ENCODE measurements around the gene RASSF3. TPM values are rescaled to one million over a fixed set of nuclear protein-coding genes. Genes with fewer than 3 reads are reported as not detected.
A peak's percentile ranks its signal among the peaks of the same experiment; 100 is the strongest.

RASSF3 gene
- total RNA-seq, 2 donors from 2014 or later = 52.6 to 90.3 TPM

GRCh38 chr12:64667793-64668192 is 57.5 kb downstream of the RASSF3 start:
- no peak for DNase-seq
- intact Hi-C loops (cut with DNase I) = no loop called here
- Histone ChIP-seq H3K4me1 (peaks cover 36% of the 10 kb centered on the region), H3K4me3 (no peak overlapping the region), H3K9me3 (no peaks in the 10 kb centered on the region), H3K36me3 (no peaks in the 10 kb centered on the region), H3K9ac (ENCODE audit: low read depth in 2 of 2, low read length in 2 of 2) (no peak overlapping the region), H3K27ac (no peak overlapping the region), H3K27me3 (no peaks in the 10 kb centered on the region)
- TF ChIP-seq CTCF (IDR thresholded peaks at IDR 0.05) = no peak

GRCh38 chr12:64669270-64669842 is 59.1 kb downstream of the RASSF3 start:
- intact Hi-C loops (cut with DNase I) = no loop called here
- Histone ChIP-seq H3K27ac (peak overlapping the region; percentile 84), H3K9me3 (no peaks in the 10 kb centered on the region), H3K9ac (ENCODE audit: low read depth in 2 of 2, low read length in 2 of 2) (peak overlapping the region; percentile 13 to 68), H3K4me3 (no peak overlapping the region), H3K27me3 (no peaks in the 10 kb centered on the region), H3K36me3 (no peaks in the 10 kb centered on the region), H3K4me1 (peaks cover 38% of the 10 kb centered on the region)
- DNase-seq = peak; percentile 60
- no peak for TF ChIP-seq CTCF (IDR thresholded peaks at IDR 0.05)

- no peaks in the 10 kb centered on the region for H3K9me3 ChIP-seq
- H3K27me3 ChIP-seq = no peaks in the 10 kb centered on the region
- peak overlapping the region; percentile 84 for H3K27ac ChIP-seq
- TF ChIP-seq CTCF (IDR thresholded peaks at IDR 0.05) = no peak
- DNase-seq = no peak
- peaks cover 42% of the 10 kb centered on the region for H3K4me1 ChIP-seq
- intact Hi-C loops (cut with DNase I) = no loop called here
- H3K9ac ChIP-seq (ENCODE audit: low read depth in 2 of 2, low read length in 2 of 2) = peak overlapping the region in 1 of 2 donors; percentile 13
- H3K4me3 ChIP-seq = no peak overlapping the region
- H3K36me3 ChIP-seq = no peaks in the 10 kb centered on the region
Measured at GRCh38 chr12:64670019-64670418, 59.7 kb downstream of the RASSF3 start.

- peak overlapping the region; percentile 70 for H3K27ac ChIP-seq
- peaks cover 45% of the 10 kb centered on the region for H3K4me1 ChIP-seq
- H3K4me3 ChIP-seq = no peak overlapping the region
- no peaks in the 10 kb centered on the region for H3K36me3 ChIP-seq
- intact Hi-C loops (cut with DNase I) = no loop called here
- DNase-seq = peak; percentile 57
- no peak for TF ChIP-seq CTCF (IDR thresholded peaks at IDR 0.05)
- no peaks in the 10 kb centered on the region for H3K9me3 ChIP-seq
- H3K27me3 ChIP-seq = no peaks in the 10 kb centered on the region
- H3K9ac ChIP-seq (ENCODE audit: low read depth in 2 of 2, low read length in 2 of 2) = peak overlapping the region in 1 of 2 donors; percentile 65
Measured at GRCh38 chr12:64670919-64671639, 60.8 kb downstream of the RASSF3 start.

GRCh38 chr12:64671681-64672080 is 61.4 kb downstream of the RASSF3 start:
- Histone ChIP-seq H3K9me3 (no peaks in the 10 kb centered on the region), H3K4me3 (no peak overlapping the region), H3K9ac (ENCODE audit: low read depth in 2 of 2, low read length in 2 of 2) (peak overlapping the region in 1 of 2 donors; percentile 65), H3K36me3 (no peaks in the 10 kb centered on the region), H3K27ac (peak overlapping the region; percentile 70), H3K27me3 (no peaks in the 10 kb centered on the region), H3K4me1 (peaks cover 47% of the 10 kb centered on the region)
- DNase-seq = no peak
- TF ChIP-seq CTCF (IDR thresholded peaks at IDR 0.05) = no peak
- intact Hi-C loops (cut with DNase I) = no loop called here
